Mucosa of descending colon (tissue), 3 donors: Measurements from ENCODE around the gene PTPRM. TPM values are rescaled to one million over a fixed set of nuclear protein-coding genes. Genes with fewer than 3 reads are reported as not detected.

Experiments used
- ATAC-seq: fragments of 200-7000 bp; cut with Tn5 transposase; one replicate; pipeline ENCODE4 v1.9.1; 2020; ENCODE audit warnings: mild to moderate bottlenecking, moderate library complexity
- DNase-seq, 3 donors: peaks; one replicate each; pipeline ENCODE4 v3.0.0-alpha.2; 2020
- H3K36me3 ChIP-seq: fragments of 200-600 bp; one replicate; pipeline ENCODE4 v1.8.0; 2021; ENCODE audit warnings: low read depth, mild to moderate bottlenecking
- H3K4me1 ChIP-seq: fragments of 200-600 bp; one replicate; pipeline ENCODE4 v1.8.0; 2021; ENCODE audit warnings: low read depth, mild to moderate bottlenecking
- H3K4me3 ChIP-seq: fragments of 200-600 bp; one replicate; pipeline ENCODE4 v1.8.0; 2021; ENCODE audit warnings: mild to moderate bottlenecking
- H3K9me3 ChIP-seq: fragments of 200-600 bp; one replicate; pipeline ENCODE4 v1.8.0; 2021; ENCODE audit warnings: mild to moderate bottlenecking
- CTCF ChIP-seq: fragments of 200-600 bp; IDR thresholded peaks from one replicate; pipeline ENCODE4 v1.8.0; 2022; ENCODE audit warnings: antibody characterized with exemption, mild to moderate bottlenecking
- intact Hi-C, 2 donors: fragments of 100-400 bp; cut with DNase I in 1 of 2; cut with micrococcal nuclease in 1 of 2; formaldehyde crosslinking; loops; one replicate each; pipeline versions ENCODE4 v1.11.0 to v1.11.1; 2022; cut with DNase I, micrococcal nuclease
- total RNA-seq, 3 donors: library from RNA; stranded (reverse); fragmentation: NEBNext Ultra II Directional in 2 of 3; extraction: Animal tissue kit (Norgen Biotek cat#: 25700) in 2 of 3; gene quantifications; one replicate each; pipeline versions ENCODE4 v1.2.1 to v1.2.4, GENCODE V29; 2021 to 2023
- donor health status: DM: no; HTN: no; CAD: no; lungs with moderate emphysema.
- donor health status: DM: no; HTN: no; CAD: no.
- donor health status: DM: no; HTN: yes; CAD: no.

PTPRM gene
- total RNA-seq, 3 donors from 2014 or later: 15.3 to 41.1 (median 19.6) TPM

GRCh38 chr18:8286303-8286702 lies 719.2 kb downstream of the PTPRM start:
- Histone ChIP-seq H3K9me3 (no peaks in the 10 kb centered on the region), H3K4me1 (no peaks in the 10 kb centered on the region), H3K4me3 (no peak overlapping the region), H3K36me3 (no peaks in the 10 kb centered on the region)
- TF ChIP-seq CTCF: no peak
- no peak for DNase-seq
- intact Hi-C loops: no loop called here
- no peak for ATAC-seq

- no peak overlapping the region for H3K4me3 ChIP-seq
- DNase-seq (no peak), ATAC-seq (no peak)
- H3K4me1 ChIP-seq: no peaks in the 10 kb centered on the region
- intact Hi-C loops: no loop called here
- H3K36me3 ChIP-seq: no peaks in the 10 kb centered on the region
- TF ChIP-seq CTCF: no peak
- H3K9me3 ChIP-seq: no peaks in the 10 kb centered on the region
These were observed 720.2 kb downstream of the PTPRM start for GRCh38 chr18:8287196-8287885.

GRCh38 chr18:8288472-8289195 lies 721.5 kb downstream of the PTPRM start:
- no peak for ATAC-seq
- intact Hi-C loops: no loop called here

GRCh38 chr18:8290435-8290834 lies 723.3 kb downstream of the PTPRM start:
- intact Hi-C loops: no loop called here
- ATAC-seq (no peak), DNase-seq (no peak)
- Histone ChIP-seq H3K4me3 (no peak overlapping the region), H3K36me3 (no peaks in the 10 kb centered on the region), H3K4me1 (no peaks in the 10 kb centered on the region), H3K9me3 (no peaks in the 10 kb centered on the region)
- TF ChIP-seq CTCF: no peak

More at GRCh38 chr18:8288472-8289195, 721.5 kb downstream of the PTPRM start:
- Histone ChIP-seq H3K36me3 (no peaks in the 10 kb centered on the region), H3K4me1 (no peaks in the 10 kb centered on the region), H3K4me3 (no peak overlapping the region), H3K9me3 (no peaks in the 10 kb centered on the region)
- no peak for DNase-seq
- no peak for TF ChIP-seq CTCF

- no peak for ATAC-seq
- Histone ChIP-seq H3K4me3 (no peak overlapping the region), H3K4me1 (no peaks in the 10 kb centered on the region), H3K9me3 (no peaks in the 10 kb centered on the region), H3K36me3 (no peaks in the 10 kb centered on the region)
- intact Hi-C loops: no loop called here
- DNase-seq: no peak
- TF ChIP-seq CTCF: no peak
These were observed 723.8 kb downstream of the PTPRM start for GRCh38 chr18:8290913-8291312.
